ENCODE measurements around the gene COL13A1.

Gene COL13A1

GRCh38 chr10:69864321-69864720 lies 62.6 kb downstream of the COL13A1 start:
- no peak; the same call in 2 of the 3 replicates for ATAC-seq
- TF ChIP-seq PATZ1 (CRISPR knock-in tag; IDR thresholded peaks at IDR 0.05; ENCODE audit: borderline replicate concordance) (no peak), ARNTL (CRISPR knock-in tag; IDR thresholded peaks at IDR 0.05; ENCODE audit: borderline replicate concordance, low read depth) (no peak), ZC3H10 (CRISPR knock-in tag; IDR thresholded peaks at IDR 0.05) (no peak), POU6F1 (CRISPR knock-in tag; IDR thresholded peaks at IDR 0.05; ENCODE audit: borderline replicate concordance, low read depth) (no peak), TOX (CRISPR knock-in tag; IDR thresholded peaks at IDR 0.05; ENCODE audit: borderline replicate concordance) (no peak), PPARA (CRISPR knock-in tag; IDR thresholded peaks at IDR 0.05; ENCODE audit: borderline replicate concordance) (no peak)

- no peak for ATAC-seq
These were observed 63.7 kb downstream of the COL13A1 start for GRCh38 chr10:69865450-69865849.

More at GRCh38 chr10:69865450-69865849, 63.7 kb downstream of the COL13A1 start:
- TF ChIP-seq PPARA (CRISPR knock-in tag; IDR thresholded peaks at IDR 0.05; ENCODE audit: borderline replicate concordance) (no peak), ARNTL (CRISPR knock-in tag; IDR thresholded peaks at IDR 0.05; ENCODE audit: borderline replicate concordance, low read depth) (no peak), ESRRG (CRISPR knock-in tag; IDR thresholded peaks at IDR 0.05) (no peak), TSHZ2 (CRISPR knock-in tag; IDR thresholded peaks at IDR 0.05) (no peak), OSR1 (CRISPR knock-in tag; IDR thresholded peaks at IDR 0.05) (no peak), GLIS3 (CRISPR knock-in tag; IDR thresholded peaks at IDR 0.05) (no peak), ZNF8 (CRISPR knock-in tag; IDR thresholded peaks at IDR 0.05) (no peak), CSRNP3 (CRISPR knock-in tag; IDR thresholded peaks at IDR 0.05) (no peak), TCF4 (CRISPR knock-in tag; IDR thresholded peaks at IDR 0.05; ENCODE audit: borderline replicate concordance) (no peak), RARB (CRISPR knock-in tag; IDR thresholded peaks at IDR 0.05) (no peak), TOX (CRISPR knock-in tag; IDR thresholded peaks at IDR 0.05; ENCODE audit: borderline replicate concordance) (no peak), PATZ1 (CRISPR knock-in tag; IDR thresholded peaks at IDR 0.05; ENCODE audit: borderline replicate concordance) (no peak), ZFP30 (CRISPR knock-in tag; IDR thresholded peaks at IDR 0.05) (no peak), CSDC2 (CRISPR knock-in tag; IDR thresholded peaks at IDR 0.05) (no peak), CREB5 (CRISPR knock-in tag; IDR thresholded peaks at IDR 0.05; ENCODE audit: low read depth) (no peak), ISL1 (CRISPR knock-in tag; IDR thresholded peaks at IDR 0.05) (no peak), ZFP3 (CRISPR knock-in tag; IDR thresholded peaks at IDR 0.05) (no peak)

Data from SK-N-SH treated with all-trans-retinoic acid at 6 μM for 48 hours (cell line).